Brain microvascular endothelial cell (primary cell): ENCODE results near the gene PRKG1.
A peak's percentile ranks its signal among the peaks of the same experiment; 100 is the strongest.

Experiments
- DNase-seq: peaks from one replicate; pipeline ENCODE4 v3.0.0-alpha.2; 2020
- H3K27ac ChIP-seq: fragments of 250-450 bp; sonication (Bioruptor Pico); 2 replicates; pipeline ENCODE4 v1.5.1; 2020; ENCODE audit warnings: mild to moderate bottlenecking, moderate library complexity
- H3K27me3 ChIP-seq: fragments of 250-450 bp; sonication (Bioruptor Pico); replicated peaks from 2 replicates; pipeline ENCODE4 v1.5.1; 2020; ENCODE audit warnings: mild to moderate bottlenecking
- H3K36me3 ChIP-seq: fragments of 250-450 bp; sonication (Bioruptor Pico); replicated peaks from 2 replicates; pipeline ENCODE4 v1.5.1; 2020; ENCODE audit warnings: mild to moderate bottlenecking
- H3K4me3 ChIP-seq: 2 replicates; pipeline ENCODE4 v1.5.1; 2011; ENCODE audit warnings: low read depth, mild to moderate bottlenecking, control low read depth, low read length, moderate library complexity
- CTCF ChIP-seq: IDR thresholded peaks from 2 replicates; pipeline ENCODE4 v1.5.1; 2011; ENCODE audit warnings: low read depth, mild to moderate bottlenecking, moderate library complexity, low read length, control low read depth, inconsistent platforms; ENCODE audit errors: missing control alignments
- in situ Hi-C: cut with HindIII; loops from 2 replicates; pipeline ENCODE4 v1.10.0; 2017; ENCODE audit warnings: low sequenced_read_pairs, low pct_ligation_motif_present

The PRKG1 gene

GRCh38 chr10:51935341-51935740 is 861.1 kb downstream of the PRKG1 start:
- Histone ChIP-seq H3K36me3 (no peaks in the 10 kb centered on the region), H3K27ac (no peak overlapping the region), H3K4me3 (no peak overlapping the region), H3K27me3 (no peaks in the 10 kb centered on the region)
- no peak for DNase-seq
- TF ChIP-seq CTCF, result no peak
- in situ Hi-C loops, result no loop called here

GRCh38 chr10:51937308-51938140 is 863.2 kb downstream of the PRKG1 start:
- Histone ChIP-seq H3K4me3 (no peak overlapping the region), H3K27ac (peak overlapping the region; percentile 85), H3K27me3 (no peaks in the 10 kb centered on the region), H3K36me3 (no peaks in the 10 kb centered on the region)
- TF ChIP-seq CTCF, result no peak
- in situ Hi-C loops, result no loop called here
- peak; percentile 86 for DNase-seq

- Histone ChIP-seq H3K27ac (no peak overlapping the region), H3K36me3 (no peaks in the 10 kb centered on the region), H3K27me3 (no peaks in the 10 kb centered on the region), H3K4me3 (no peak overlapping the region)
- TF ChIP-seq CTCF, result no peak
- in situ Hi-C loops, result no loop called here
- DNase-seq, result no peak
These were observed 876.2 kb downstream of the PRKG1 start for GRCh38 chr10:51950371-51950995.

- TF ChIP-seq CTCF, result no peak
- Histone ChIP-seq H3K36me3 (no peaks in the 10 kb centered on the region), H3K4me3 (no peak overlapping the region), H3K27ac (no peak overlapping the region), H3K27me3 (no peaks in the 10 kb centered on the region)
- in situ Hi-C loops, result no loop called here
- no peak for DNase-seq
These were observed 876.8 kb downstream of the PRKG1 start for GRCh38 chr10:51950996-51951555.

- in situ Hi-C loops, result no loop called here
- Histone ChIP-seq H3K4me3 (no peak overlapping the region), H3K36me3 (no peaks in the 10 kb centered on the region), H3K27me3 (no peaks in the 10 kb centered on the region), H3K27ac (no peak overlapping the region)
- no peak for DNase-seq
- TF ChIP-seq CTCF, result no peak
These were observed 877.3 kb downstream of the PRKG1 start for GRCh38 chr10:51951601-51952000.
